Fibroblast of upper back skin (primary cell): Measurements from ENCODE around the gene PTGIR.

Experiments
- DNase-seq: peaks from one replicate; pipeline ENCODE4 v3.0.0-alpha.2; 2013

Gene PTGIR, protein sequence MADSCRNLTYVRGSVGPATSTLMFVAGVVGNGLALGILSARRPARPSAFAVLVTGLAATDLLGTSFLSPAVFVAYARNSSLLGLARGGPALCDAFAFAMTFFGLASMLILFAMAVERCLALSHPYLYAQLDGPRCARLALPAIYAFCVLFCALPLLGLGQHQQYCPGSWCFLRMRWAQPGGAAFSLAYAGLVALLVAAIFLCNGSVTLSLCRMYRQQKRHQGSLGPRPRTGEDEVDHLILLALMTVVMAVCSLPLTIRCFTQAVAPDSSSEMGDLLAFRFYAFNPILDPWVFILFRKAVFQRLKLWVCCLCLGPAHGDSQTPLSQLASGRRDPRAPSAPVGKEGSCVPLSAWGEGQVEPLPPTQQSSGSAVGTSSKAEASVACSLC

DNA sequence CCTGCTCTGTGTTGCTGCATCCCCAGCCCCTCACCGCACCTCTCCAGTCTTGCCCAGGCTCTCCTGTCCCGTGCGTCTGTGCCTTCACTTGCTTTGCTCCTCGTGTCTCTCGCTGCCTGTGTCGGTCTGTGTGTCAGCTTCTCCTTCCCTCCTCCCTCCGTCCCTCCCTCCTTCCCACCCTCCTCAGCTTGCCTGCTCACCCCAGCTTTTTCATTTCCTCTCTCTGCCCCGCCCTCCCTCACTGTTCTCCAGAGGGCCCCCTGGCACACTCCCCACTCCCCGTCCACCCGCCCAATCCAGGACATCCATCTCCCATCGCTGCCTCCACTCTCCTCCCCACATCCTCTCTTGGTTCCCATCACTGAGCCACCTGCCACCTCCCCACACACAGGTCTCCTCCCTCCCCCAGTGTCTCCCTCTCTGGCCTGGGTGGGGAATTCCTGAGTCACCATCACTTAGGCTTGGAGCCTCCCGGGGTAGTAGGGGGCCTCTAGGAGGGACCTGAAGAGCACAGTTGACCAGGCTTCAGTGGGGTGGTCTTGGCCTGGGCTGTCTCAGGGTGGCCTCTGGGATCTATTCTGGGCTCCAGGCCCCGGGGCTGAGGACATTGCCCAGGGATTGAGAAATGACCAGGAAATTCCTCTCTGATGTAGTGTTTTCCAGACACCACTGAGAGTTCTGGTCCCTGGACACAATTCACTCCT lies at the start of gene PTGIR:
Gene PTGIR (minus strand): TSS at position 132 of the 704 bp plus-strand sequence. CDS start 864 bp downstream, outside the sequence.
- DNase-seq = peak; percentile 84

DNA sequence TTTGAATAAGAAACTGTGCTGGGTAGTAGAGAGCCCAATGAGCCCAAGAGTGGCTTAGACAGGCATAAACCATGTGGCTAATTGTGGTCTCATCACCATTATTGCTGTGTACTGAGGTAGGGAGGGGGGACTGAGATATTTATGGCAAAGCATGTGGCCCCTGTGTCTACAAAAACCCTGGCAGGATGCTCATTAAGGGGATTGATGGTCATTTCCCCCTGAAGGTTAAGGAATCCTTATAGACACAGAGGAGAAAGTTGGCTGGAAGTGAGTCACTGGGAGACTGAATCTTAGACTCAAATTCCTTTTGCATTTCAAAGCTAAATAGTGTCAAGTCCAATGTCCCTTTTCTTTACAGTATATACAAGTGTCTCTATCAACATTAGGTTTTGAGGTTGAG lies 45.9 kb upstream of the PTGIR start:
- peak; percentile 41 for DNase-seq

DNA sequence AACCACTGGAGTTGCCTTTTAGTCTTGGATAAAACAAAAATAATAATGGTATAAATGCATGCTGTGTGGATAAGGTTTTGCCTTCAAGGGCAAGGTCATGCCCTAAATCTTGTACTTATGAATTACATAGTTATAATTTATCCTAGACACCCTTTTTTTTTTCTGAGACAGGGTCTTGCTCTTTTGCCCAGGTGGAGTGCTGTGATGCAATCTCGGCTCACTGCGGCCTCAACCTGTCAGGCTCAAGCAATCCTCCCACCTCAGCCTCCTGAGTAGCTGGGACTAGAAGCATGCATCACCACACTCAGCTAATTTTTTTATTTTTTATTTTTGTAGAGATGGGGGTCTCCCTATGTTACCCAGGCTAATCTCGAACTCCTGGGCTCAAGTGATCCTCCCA lies 43.8 kb upstream of the PTGIR start:
- no peak for DNase-seq

DNA sequence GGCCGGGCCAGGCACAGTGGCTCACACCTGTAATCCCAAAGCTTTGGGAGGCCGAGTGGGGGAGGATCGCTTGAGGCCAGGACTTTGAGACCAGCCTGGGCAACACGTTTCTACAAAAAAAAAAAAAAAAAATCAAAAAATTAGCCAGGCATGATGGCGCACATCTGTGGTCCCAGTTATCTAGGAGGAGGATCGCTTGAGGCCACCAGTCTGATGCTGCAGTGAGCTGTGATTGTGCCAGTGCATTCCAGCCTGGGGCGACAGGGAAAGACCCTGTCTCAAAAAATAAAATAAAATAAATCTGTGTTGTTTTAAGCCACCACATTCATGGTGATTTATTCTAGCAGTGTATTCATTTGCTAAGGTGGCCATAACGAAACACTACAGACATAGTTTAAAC lies 40.2 kb upstream of the PTGIR start:
- DNase-seq = no peak

DNA sequence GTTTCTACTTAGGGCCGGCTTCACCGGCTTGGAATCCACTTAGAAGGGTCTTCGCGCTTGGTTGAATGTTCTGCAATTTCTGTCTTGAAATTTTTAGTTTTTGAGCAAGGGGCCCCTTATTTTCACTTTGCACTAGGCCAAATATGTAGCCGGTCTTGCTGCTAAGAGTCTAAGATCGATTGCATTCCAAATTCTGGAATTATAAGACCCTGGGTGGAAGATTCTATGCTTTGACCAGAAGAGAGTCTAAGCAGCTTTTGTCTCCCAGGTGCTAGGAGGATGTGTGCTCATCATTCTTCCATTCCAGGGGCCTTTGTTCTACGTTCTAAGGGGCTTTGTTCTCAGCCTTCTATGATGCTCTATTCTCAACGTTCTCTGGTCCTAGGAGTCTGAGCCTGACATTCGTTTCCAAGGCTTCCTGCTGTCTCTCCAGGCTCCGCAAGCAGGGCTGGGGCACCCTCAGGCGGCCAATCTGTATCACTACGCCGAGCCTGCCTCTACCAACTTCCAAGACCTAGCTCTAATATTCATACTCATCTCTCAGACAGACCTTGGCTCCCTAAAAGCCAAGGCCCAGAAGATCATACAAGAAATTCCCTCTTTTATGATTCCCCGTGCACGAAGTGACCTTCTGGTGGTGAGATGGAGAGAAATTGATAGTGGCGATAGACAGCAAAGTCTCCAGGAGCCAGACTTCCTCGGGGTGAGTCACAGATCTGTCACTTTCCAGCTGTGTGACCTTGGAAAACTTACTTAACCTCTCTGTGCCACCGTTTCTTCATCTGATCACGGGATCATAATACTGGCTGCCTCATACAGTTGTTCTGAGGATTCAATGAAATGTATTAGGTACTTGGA lies 37.1 kb upstream of the PTGIR start:
- peak; percentile 87 for DNase-seq

DNA sequence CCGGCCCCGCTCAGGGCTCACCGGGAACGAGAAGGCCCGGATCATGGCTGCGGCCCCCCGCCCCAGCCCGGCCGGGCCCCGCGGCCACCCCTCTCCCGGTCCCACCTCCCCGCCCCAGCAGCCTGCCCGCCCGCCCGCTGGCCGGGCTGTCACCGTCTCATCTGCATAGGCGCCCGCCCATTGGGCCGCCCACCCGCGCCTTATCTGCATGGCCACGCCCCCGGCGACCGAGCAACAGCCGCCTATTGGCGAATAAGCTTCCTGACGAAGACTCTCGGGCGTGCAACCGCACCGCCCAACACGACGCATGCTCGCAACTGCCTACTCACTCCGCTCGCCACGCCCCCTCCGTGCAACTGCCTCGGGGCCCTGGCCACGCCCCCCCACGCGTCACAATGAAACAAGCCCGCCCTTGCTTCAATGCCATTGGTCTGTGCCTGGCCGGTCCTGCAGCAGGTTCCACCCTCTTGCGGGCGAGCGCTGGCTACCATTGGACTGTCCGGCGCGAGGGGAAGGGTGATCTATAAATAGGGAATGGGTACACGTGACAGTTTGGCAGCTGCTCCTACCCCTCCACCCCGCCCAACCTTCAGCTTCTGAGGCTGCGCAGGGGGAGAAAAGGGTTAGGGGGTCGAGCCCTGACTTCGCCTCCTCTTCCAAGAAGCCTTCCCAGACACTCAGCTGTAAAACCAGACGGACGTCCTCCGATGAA lies 36.3 kb upstream of the PTGIR start, which contains the start of gene DACT3:
Gene DACT3 (minus strand): TSS at position 163 of the 712 bp plus-strand sequence. CDS start 118 bp downstream, at position 45.
- peak; percentile 100 for DNase-seq

DNA sequence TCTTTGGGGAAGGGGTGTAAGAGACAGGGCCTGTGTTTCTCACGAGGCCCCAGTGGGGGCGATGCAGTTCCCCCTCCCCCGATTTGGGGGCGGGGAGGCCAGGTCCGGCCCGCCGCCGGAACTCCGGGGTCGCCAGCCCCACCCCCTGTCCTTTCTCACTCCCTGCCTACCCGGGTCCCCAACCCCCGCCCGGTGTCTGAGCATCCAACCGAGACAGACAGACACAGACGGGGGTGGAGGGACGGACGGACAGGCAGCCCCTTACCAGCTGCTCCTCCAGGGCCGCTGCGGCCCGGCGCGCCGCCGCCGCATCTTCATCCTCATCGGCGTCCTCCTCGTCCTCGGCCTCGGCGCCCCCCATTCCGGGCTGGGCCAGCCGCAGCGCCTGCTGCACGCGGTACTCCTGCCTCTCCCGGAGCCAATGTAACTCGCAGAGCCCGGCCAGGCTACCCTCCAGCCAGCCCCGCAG lies 35.7 kb upstream of the PTGIR start:
- DNase-seq = no peak

DNA sequence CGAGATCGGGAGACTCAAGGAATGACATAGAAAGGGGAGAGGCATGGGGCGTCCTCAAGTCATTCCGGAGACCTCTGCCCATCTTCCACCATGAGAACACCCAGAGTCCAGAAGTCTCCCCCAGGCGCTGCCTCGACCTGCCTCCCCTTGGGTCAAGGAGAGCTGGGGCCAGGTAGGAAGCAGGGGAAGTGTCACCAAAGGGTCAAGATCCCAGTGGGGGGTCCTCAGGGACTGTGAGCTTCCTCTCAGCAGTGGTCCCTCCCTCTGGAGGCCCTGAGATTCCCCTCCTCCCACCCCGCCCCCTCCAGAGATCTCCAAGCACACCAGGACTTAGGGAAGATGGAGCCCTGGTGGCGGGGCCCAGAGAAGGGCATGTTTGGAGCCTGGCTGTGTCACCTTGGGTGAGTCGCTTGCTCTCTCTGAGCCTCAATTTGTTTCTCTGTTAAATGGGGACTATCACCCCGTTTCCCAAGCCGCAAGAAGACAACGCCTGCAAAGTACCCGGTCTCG lies 35.2 kb upstream of the PTGIR start:
- DNase-seq = peak; percentile 47

DNA sequence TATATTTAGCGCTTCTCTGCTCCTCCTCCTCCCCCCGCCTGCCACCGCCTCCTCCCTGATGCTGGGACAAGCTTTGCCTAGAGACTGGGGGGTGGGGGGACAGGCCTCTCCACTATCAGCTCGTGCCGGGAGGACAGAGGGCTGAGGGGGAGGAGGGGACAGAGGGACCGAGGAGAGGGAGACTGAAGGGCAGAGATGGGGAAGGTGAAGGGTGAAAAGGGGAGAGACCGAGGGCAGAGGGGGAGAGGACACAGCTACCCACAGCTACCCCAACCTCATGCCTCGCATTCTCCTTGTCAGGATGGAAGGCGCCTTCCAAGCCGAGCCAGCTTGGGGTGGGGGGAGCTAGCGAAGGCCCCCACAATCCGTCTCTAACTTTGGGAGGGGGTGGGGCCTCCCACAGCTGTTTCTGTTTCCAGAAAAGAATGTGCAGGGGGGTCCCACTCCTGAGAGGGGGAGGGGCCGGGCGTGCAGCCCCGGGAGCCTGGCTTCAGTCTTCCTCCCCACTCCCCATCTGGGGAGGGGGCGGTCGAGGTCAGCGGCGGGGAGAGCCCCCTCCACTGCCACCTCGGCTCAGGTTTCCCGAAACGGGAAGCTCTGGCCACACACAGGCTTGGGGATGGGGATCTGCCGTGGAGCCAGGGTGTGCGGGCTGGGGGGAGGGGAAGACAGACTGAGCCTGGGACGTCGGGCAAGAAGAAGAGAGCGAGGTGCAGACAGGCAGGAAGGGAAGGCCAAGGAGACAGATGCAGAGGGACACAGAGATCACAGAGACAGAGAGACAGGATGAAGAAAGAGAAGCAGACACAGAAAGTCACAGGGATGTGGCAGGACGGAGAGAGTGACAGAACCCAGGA lies 34.5 kb upstream of the PTGIR start:
- DNase-seq = peak; percentile 62

DNA sequence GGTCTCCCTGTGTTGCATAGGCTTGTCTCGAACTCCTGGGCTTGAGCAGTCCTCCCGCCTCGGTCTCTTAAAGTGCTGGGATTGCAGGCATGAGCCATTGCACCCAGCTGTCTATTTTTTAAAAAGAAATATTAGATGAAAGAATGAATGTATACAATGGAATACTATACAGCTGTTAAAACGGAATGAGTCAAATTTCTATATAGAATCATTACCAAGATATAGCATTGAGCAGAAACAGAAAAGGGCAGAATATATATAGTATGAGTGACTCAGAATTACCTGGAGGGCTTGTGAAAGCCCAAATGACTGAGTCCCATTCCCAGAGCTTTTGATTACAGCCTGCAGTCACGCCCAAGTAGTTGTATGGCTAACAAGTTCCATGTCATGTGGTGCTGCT lies 31.7 kb upstream of the PTGIR start:
- DNase-seq = no peak

DNA sequence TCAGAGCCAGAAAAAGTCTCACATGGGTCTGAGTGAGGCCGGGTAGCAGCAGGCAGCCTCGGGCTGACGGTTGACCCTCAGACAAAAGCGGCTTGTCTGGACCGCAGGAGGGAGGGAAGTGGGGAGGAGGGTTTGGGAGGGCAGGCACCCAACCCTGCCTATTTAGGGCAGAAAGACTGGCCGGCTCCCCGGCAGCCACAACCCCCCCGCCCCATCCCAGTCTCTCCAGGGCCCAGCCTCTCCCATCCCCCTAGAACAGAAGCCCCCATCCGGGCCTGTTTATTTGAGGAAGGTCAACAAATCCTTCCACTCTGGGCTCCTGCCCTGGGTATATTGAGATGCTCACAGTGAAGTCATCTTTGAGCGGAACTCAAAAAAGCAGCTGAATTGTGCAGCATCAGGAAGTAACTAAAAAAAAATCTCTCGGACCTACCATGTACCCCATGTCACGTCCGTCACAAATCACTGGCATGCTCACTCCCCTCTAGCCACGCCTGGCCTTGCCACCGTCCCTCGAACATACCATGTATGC lies 29.8 kb upstream of the PTGIR start:
- no peak for DNase-seq

DNA sequence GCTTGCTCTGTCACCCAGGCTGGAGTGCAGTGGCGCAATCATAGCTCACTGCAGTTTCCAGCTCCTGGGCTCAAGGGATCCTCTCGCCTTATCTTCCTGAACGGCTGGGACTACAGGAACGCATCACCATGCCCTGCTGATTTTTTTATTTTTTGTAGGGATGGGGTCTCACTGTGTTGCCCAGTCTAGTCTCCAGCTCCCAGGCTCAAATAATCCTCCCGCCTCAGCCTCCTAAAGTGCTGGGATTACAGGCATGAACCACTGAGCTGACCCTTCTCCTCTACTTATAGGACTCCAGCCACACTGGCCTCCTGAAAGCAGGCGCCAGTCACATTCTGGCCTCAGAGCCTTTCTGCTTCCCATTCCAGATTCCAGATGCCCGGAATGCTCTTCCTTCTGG lies 25.6 kb upstream of the PTGIR start:
- no peak for DNase-seq

DNA sequence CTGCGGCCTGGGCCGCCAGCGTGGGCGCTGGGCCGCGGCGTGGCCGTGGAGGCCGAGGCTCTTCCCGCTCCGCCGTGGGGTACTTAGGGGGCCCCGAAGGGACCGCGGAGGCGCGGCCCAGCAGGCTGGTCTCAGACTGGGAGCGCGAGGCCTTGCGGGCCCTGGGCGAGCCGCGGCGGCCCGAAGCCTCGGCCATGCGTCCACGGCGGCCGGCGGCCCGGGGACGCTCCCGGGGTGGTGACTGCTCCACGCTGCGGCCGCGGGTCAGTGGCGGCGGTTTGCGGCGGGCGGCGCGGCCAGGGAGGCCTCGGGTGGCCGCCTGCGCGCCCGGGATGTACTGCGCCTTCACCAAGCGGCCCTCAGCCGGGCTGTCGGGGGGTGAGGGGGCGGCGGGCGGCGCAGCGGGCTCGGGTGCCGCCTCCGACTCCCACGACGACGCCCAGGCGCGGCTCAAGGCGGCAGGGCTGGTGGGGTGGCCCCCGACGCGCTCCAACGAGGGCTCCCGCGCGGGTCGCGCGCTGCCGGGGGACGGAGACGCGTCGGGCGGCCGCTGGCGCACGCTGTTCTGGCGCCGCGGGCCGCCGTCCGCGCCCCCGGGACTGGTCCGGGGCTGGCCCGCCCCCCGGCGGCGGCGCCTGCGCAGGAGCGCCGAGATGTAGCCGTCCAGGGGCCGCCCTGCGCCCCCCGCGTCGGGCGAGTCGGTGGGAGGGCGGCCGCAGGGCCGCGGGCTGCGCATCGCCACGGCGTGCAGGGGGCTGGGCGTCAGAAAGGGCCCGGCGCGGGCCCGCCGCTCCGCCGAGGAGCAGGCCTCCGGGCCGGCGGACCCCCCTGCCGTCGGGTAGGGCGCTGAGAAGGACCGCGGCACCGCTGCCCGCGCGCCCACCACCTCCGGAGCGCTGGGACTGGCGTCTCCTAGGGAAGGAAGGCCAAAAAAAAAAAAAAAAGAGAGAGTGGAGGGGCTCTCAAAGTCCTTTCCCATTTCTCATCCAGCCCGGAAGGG lies 24.4 kb upstream of the PTGIR start:
- DNase-seq = no peak

DNA sequence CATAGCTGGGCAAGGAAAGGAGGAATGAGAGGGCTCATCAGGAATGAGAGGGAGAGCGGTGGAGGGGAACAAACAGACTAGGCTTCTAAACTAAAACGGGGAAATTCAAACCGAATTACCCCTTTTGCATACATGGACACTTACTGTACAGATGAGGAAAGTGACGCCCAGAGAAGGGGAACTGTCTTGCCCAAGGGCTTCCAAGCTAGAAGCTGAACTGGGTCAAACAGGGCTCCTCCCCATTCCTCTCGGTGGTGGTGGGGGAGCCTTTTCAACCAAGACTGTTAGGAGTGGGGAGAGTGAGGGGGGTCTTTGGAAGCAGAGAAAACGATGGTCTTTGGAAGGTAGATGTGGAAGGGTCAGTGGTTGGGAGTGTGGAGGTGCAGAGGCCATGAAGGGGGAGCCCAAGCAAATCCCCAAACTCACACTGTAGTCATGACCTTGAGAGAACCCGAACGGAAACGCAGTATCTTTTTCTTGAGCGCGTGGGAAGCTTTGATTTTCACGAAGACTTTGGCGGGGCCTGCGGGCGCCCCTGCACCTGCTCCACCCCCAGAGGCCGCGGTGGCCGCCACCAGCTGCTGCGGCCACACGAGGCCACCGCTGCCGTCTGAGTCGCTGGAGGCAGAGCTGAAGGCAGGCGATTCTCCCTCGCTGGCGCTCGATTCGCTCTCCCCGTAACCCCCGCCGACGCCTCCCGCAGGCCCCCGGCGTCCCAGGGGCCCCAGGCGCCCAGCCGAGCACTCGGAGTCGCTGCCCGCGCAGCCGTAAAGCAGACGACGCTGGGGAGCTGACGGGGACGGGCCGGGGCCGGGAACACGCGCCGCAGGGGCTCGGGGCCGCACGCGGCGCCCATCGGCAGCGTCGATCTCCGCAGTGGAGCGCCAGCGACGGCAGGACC lies 23.4 kb upstream of the PTGIR start:
- no peak for DNase-seq

DNA sequence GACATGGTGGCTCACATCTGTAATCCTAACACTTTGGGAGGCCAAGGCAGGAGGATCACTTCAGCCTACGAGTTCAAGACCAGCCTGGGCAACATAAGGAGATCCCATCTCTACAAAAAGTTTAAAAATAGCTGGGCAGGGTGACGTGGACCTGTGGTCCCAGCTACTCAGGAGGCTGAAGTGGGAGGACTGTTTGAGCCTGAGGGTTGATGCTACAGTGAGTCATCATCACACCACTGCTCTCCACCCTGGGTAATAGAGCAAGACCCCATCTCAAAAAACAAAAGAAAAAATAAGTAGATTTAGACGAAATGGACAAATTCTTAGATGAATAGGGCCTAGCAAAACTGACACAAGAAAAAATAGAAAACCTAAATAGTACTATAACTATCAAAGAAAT lies 21.5 kb upstream of the PTGIR start:
- no peak for DNase-seq

DNA sequence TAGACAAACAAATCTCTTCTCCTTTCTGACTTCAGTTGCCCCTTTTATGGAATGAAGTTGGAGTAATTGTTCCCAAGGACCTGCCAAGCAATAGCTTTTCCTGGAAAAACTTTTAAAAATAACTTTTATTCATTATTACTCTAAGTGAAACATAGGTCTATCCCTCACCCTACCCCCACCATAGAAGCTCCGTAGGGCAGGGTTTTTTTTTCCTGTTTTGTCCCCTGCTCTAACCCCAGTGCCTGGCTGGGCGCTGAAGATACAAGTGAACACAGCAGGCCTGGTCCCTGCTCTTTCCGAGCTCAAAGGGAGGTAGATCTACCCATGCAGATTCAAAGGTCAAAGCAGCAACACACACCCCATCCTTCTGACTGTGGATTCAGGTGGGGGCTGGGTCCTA lies 19.8 kb upstream of the PTGIR start:
- no peak for DNase-seq

DNA sequence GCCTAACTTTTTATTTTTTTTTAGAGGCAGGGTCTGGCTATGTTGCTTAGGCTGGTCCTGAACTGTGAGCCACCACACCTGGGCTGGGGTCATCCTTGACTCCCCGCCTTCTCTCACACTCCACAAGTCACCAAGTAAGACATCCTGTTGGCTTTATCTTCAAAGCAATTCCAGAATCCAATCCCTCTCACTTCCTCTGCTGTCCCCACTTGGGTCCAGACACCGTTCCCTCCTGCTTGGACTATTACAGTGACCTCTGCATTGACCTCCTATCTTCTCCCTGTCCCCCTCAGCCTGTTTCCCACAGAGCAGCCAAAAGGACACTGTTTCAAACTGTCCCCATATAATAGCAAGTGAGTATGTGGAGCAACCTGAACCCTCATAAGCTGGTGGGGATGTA lies 15.8 kb upstream of the PTGIR start:
- DNase-seq = no peak

DNA sequence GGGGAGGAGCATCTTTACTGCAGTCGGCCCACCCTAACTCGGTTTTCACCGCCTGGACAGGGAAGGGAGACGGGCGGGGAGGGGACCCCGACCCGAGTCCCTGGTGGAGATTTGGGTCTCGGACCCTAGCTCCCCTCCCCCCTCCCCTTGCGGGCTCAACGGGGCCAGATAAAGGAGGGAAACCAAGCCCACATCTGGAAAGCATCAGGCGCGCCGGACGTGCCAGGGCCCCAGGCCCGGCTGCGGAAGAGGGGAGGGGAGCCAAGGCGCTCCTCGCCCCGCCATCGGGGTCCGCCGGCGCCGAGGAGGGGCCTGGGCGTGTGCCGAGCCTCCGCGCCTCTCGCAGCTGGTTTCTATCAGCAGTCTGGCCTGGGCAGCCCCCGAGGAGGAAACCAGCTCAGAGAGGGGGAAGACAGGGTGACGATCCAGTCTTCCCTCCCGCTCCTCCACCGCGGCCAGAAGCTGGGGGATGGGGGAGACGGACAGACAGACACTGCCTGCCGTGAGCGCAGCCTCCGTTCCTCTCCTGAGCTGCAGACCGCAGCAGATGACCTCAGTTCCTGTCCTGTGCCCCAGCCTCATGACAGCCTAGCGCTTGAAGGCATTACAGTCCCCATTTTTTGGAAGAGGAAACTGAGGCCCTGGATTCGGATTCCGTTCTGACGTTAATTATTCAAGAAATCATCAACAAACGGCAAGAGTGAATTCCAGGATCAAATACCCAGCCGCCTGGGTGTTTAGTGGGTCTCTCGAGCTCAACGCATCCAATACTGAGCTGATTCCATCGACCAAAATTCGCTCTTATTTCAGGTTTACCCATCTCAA lies 14.7 kb upstream of the PTGIR start:
- DNase-seq = peak; percentile 93
